Esophagus muscularis mucosa (tissue), 4 donors: ENCODE data around the gene C22orf23.

Source experiments
- CTCF ChIP-seq, 3 experiments: fragments of 200-600 bp in 2 of 3; fragments of 450-650 bp in 1 of 3; sonication (generic) in 2 of 3; IDR thresholded peaks; one replicate each; pipeline ENCODE4 v1.5.1; 2017 to 2019; ENCODE audit warnings: antibody characterized with exemption in 3 of 3, mild to moderate bottlenecking in 2 of 3, moderate library complexity in 1 of 3
- EP300 ChIP-seq: sonication (generic); formaldehyde crosslinking; IDR thresholded peaks from one replicate; pipeline ENCODE4 v1.6.1; 2017; ENCODE audit warnings: antibody characterized with exemption
- POLR2A ChIP-seq: fragments of 450-650 bp; IDR thresholded peaks from one replicate; pipeline ENCODE4 v1.6.1; 2017; ENCODE audit warnings: antibody characterized with exemption, moderate library complexity, mild to moderate bottlenecking, low read depth
- POLR2AphosphoS5 ChIP-seq, 2 donors: sonication (generic); formaldehyde crosslinking; IDR thresholded peaks; one replicate each; pipeline ENCODE4 v1.6.1; 2017; ENCODE audit warnings: antibody characterized with exemption in 2 of 2

GRCh38 chr22:37923927-37924326 is 29.5 kb downstream of the C22orf23 start:
- TF ChIP-seq EP300 (no peak), CTCF (IDR thresholded peaks at IDR 0.05) (no peak), POLR2A (no peak), POLR2AphosphoS5 (IDR thresholded peaks at IDR 0.05) (no peak)
